Measurements from ENCODE around the gene ZNF555. TPM values are rescaled to one million over a fixed set of nuclear protein-coding genes. Genes with fewer than 3 reads are reported as not detected.

The ZNF555 gene
- total and polyA plus RNA-seq, 2 of the 13 experiments (the other 11 are each of a cell fraction or from before 2014, with no cell fraction given): 5.0 to 8.0 TPM

- no peak for TF ChIP-seq MAFF (IDR thresholded peaks at IDR 0.05; ENCODE audit: low read depth, low read length)
- peak; percentile 77; the same call in 1 of the 2 replicates for TF ChIP-seq ARID5B (CRISPR knock-in tag; IDR thresholded peaks at IDR 0.05)
- peak; percentile 69; the same call in 1 of the 2 replicates for TF ChIP-seq HIVEP1 (CRISPR knock-in tag; IDR thresholded peaks at IDR 0.05)
- TF ChIP-seq ZNF451 (CRISPR knock-in tag; IDR thresholded peaks at IDR 0.05): no peak
- peak; percentile 55 for TF ChIP-seq PHF20 (CRISPR knock-in tag; IDR thresholded peaks at IDR 0.05)
- TF ChIP-seq, protein P1, sequence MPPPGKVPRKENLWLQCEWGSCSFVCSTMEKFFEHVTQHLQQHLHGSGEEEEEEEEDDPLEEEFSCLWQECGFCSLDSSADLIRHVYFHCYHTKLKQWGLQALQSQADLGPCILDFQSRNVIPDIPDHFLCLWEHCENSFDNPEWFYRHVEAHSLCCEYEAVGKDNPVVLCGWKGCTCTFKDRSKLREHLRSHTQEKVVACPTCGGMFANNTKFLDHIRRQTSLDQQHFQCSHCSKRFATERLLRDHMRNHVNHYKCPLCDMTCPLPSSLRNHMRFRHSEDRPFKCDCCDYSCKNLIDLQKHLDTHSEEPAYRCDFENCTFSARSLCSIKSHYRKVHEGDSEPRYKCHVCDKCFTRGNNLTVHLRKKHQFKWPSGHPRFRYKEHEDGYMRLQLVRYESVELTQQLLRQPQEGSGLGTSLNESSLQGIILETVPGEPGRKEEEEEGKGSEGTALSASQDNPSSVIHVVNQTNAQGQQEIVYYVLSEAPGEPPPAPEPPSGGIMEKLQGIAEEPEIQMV (CRISPR knock-in tag; IDR thresholded peaks at IDR 0.05; ENCODE audit: low read depth): no peak; the same call in 1 of the 2 replicates
- TF ChIP-seq ZNF747 (CRISPR knock-in tag; IDR thresholded peaks at IDR 0.05; ENCODE audit: borderline replicate concordance): peak; percentile 85; the same call in 1 of the 2 replicates
- no peak for TF ChIP-seq SRSF9 (IDR thresholded peaks at IDR 0.05; ENCODE audit: borderline replicate concordance, insufficient read depth, low read depth, low read length, poor library complexity, severe bottlenecking)
- no peak for TF ChIP-seq ZNF562 (CRISPR knock-in tag; IDR thresholded peaks at IDR 0.05; ENCODE audit: borderline replicate concordance)
- TF ChIP-seq GATA4 (IDR thresholded peaks at IDR 0.05; ENCODE audit: borderline replicate concordance, low read depth): no peak
- no peak for TF ChIP-seq TBL1XR1 (IDR thresholded peaks at IDR 0.05; ENCODE audit: borderline replicate concordance, low read length, partially characterized antibody)
- TF ChIP-seq ZFP37 (CRISPR knock-in tag; IDR thresholded peaks at IDR 0.05; ENCODE audit: borderline replicate concordance): no peak
- TF ChIP-seq ZNF75D (CRISPR knock-in tag; IDR thresholded peaks at IDR 0.05; ENCODE audit: borderline replicate concordance): no peak
- TF ChIP-seq SMAD3 (CRISPR knock-in tag; IDR thresholded peaks at IDR 0.05): no peak; the same call in 1 of the 2 replicates
- no peak; the same call in 1 of the 2 replicates for TF ChIP-seq ZNF709 (CRISPR knock-in tag; IDR thresholded peaks at IDR 0.05)
- peak; percentile 58; the same call in 1 of the 2 replicates for TF ChIP-seq SMYD3 (CRISPR knock-in tag; IDR thresholded peaks at IDR 0.05)
- peak; percentile 80 for TF ChIP-seq ZC3H13 (CRISPR knock-in tag; IDR thresholded peaks at IDR 0.05)
- TF ChIP-seq ZNF414 (CRISPR knock-in tag; IDR thresholded peaks at IDR 0.05): peak; percentile 97
Observed at GRCh38 chr19:2840794-2841791, at the start of gene ZNF555 (continued).
